ENCODE data around the gene MB21D2.

DNA sequence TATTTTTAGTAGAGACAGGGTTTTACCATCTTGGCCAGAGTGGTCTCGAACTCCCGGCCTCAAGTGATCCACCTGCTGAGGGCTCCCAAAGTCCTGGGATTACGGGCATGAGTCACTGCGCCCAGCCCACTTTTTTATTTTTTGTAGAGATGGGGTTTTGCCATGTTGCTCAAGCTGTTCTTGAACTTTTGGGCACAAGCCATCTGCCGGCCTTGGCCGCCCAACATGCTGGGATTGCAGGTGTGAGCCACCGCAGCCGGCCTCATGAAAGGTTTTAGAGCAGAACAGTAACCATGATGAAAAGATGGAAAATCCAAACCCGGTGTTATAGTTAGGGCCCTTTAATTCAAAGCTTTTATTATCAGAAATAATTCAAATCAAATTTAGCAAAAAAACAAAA, 15.6 kb upstream of the MB21D2 start:
- TF ChIP-seq, protein P1, sequence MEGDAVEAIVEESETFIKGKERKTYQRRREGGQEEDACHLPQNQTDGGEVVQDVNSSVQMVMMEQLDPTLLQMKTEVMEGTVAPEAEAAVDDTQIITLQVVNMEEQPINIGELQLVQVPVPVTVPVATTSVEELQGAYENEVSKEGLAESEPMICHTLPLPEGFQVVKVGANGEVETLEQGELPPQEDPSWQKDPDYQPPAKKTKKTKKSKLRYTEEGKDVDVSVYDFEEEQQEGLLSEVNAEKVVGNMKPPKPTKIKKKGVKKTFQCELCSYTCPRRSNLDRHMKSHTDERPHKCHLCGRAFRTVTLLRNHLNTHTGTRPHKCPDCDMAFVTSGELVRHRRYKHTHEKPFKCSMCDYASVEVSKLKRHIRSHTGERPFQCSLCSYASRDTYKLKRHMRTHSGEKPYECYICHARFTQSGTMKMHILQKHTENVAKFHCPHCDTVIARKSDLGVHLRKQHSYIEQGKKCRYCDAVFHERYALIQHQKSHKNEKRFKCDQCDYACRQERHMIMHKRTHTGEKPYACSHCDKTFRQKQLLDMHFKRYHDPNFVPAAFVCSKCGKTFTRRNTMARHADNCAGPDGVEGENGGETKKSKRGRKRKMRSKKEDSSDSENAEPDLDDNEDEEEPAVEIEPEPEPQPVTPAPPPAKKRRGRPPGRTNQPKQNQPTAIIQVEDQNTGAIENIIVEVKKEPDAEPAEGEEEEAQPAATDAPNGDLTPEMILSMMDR (IDR thresholded peaks at IDR 0.05) = no peak
- no peak for TF ChIP-seq POLR2A (IDR thresholded peaks at IDR 0.05)

All from adrenal gland (tissue), 5 donors.